GM12878 (cell line): Measurements from ENCODE around the gene B3GAT1.

ENCODE experiments used
- DPF2 ChIP-seq: fragments of 450-650 bp; IDR thresholded peaks from 2 replicates; pipeline ENCODE4 v1.6.1; 2017; ENCODE audit warnings: mild to moderate bottlenecking
- MTA2 ChIP-seq: fragments of 450-650 bp; IDR thresholded peaks from 2 replicates; pipeline ENCODE4 v1.6.1; 2016; ENCODE audit warnings: low read depth, mild to moderate bottlenecking, moderate library complexity
- POLR2A ChIP-seq: IDR thresholded peaks from 2 replicates; pipeline ENCODE4 v1.6.1; 2011; ENCODE audit warnings: low read depth, mild to moderate bottlenecking, low read length
- POU2F2 ChIP-seq: IDR thresholded peaks from 3 replicates; pipeline ENCODE4 v1.6.1; 2011; ENCODE audit warnings: low read depth, mild to moderate bottlenecking, low read length, borderline replicate concordance
- TARDBP ChIP-seq: IDR thresholded peaks from 2 replicates; pipeline ENCODE4 v1.6.1; 2016; ENCODE audit warnings: borderline replicate concordance
- TF ChIP-seq, protein P1 (sequence below), 3 experiments: IDR thresholded peaks in 2 of 3; conservative IDR thresholded peaks in 1 of 3; 2 replicates each; pipeline ENCODE4 v1.5.1; 2011; ENCODE audit warnings: low read depth in 3 of 3, low read length in 3 of 3, mild to moderate bottlenecking in 3 of 3, control low read depth in 2 of 3, moderate library complexity in 2 of 3, inconsistent platforms in 1 of 3, mixed read lengths in 1 of 3; ENCODE audit not compliant: control insufficient read depth in 2 of 3, insufficient read depth in 1 of 3; ENCODE audit errors: extremely low read depth in 1 of 3
- TF ChIP-seq, protein P2 (sequence below): fragments of 450-650 bp; conservative IDR thresholded peaks from 2 replicates; pipeline ENCODE4 v1.6.1; 2017; ENCODE audit warnings: mild to moderate bottlenecking, moderate library complexity

DNA sequence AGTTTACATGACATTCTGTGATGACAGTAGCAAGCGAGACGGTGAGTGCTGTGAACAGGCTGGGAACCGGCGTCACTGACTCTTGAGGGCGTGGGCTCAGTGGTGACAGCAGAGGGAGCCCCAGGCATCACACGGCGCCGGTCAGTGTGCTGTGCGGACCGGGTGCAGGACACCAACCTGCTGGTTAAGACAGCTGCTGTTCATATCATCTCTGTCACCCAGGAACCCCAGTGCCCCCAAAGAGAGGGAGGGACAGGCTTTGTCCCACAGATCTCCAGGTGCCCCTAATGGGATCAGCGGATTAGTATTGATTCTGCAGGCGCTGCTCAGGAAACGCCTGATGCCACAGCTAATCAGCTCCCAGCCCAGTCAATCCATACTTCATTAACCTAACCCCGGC, 18.4 kb downstream of the B3GAT1 start:
- TF ChIP-seq MTA2 (no peak), DPF2 (no peak), POU2F2 (no peak), POLR2A (no peak), TARDBP (no peak)
- TF ChIP-seq, protein P1, sequence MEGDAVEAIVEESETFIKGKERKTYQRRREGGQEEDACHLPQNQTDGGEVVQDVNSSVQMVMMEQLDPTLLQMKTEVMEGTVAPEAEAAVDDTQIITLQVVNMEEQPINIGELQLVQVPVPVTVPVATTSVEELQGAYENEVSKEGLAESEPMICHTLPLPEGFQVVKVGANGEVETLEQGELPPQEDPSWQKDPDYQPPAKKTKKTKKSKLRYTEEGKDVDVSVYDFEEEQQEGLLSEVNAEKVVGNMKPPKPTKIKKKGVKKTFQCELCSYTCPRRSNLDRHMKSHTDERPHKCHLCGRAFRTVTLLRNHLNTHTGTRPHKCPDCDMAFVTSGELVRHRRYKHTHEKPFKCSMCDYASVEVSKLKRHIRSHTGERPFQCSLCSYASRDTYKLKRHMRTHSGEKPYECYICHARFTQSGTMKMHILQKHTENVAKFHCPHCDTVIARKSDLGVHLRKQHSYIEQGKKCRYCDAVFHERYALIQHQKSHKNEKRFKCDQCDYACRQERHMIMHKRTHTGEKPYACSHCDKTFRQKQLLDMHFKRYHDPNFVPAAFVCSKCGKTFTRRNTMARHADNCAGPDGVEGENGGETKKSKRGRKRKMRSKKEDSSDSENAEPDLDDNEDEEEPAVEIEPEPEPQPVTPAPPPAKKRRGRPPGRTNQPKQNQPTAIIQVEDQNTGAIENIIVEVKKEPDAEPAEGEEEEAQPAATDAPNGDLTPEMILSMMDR (IDR thresholded peaks at IDR 0.05 in 2 of 3, conservative IDR thresholded peaks at IDR 0.05 in 1 of 3; ENCODE audit: control insufficient read depth in 2 of 3, extremely low read depth in 1 of 3, insufficient read depth in 1 of 3, low read depth in 3 of 3, low read length in 3 of 3) = no peak
- TF ChIP-seq, protein P2, sequence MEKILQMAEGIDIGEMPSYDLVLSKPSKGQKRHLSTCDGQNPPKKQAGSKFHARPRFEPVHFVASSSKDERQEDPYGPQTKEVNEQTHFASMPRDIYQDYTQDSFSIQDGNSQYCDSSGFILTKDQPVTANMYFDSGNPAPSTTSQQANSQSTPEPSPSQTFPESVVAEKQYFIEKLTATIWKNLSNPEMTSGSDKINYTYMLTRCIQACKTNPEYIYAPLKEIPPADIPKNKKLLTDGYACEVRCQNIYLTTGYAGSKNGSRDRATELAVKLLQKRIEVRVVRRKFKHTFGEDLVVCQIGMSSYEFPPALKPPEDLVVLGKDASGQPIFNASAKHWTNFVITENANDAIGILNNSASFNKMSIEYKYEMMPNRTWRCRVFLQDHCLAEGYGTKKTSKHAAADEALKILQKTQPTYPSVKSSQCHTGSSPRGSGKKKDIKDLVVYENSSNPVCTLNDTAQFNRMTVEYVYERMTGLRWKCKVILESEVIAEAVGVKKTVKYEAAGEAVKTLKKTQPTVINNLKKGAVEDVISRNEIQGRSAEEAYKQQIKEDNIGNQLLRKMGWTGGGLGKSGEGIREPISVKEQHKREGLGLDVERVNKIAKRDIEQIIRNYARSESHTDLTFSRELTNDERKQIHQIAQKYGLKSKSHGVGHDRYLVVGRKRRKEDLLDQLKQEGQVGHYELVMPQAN = no peak
